Stimulated activated naive CD8-positive, alpha-beta T cell treated with anti-CD3 and anti-CD28 coated beads, Interleukin-15, amount 100 ng/mL, for 72 hours (primary cell): ENCODE results near the gene NMRK1.

ENCODE experiments used
- ATAC-seq: fragments of 150-1000 bp; cut with Tn5 transposase; 2 replicates; pipeline ENCODE4 v1.10.0; 2021; ENCODE audit warnings: mild to moderate bottlenecking, moderate library complexity
- DNase-seq, 2 donors: peaks; one replicate each; pipeline ENCODE4 v3.0.0; 2021 to 2022
- H3K27ac Mint-ChIP-seq, 2 donors: one replicate each; pipeline ENCODE4 v1.8.0; 2022; ENCODE audit warnings: mild to moderate bottlenecking in 2 of 2, mixed read lengths in 2 of 2, moderate library complexity in 2 of 2
- H3K27me3 Mint-ChIP-seq: one replicate; pipeline ENCODE4 v1.8.0; 2022; ENCODE audit warnings: mixed read lengths
- H3K4me1 Mint-ChIP-seq: one replicate; pipeline ENCODE4 v1.8.0; 2022; ENCODE audit warnings: mild to moderate bottlenecking, mixed read lengths
- H3K4me3 Mint-ChIP-seq, 2 donors: one replicate each; pipeline ENCODE4 v1.8.0; 2022; ENCODE audit warnings: mild to moderate bottlenecking in 2 of 2, mixed read lengths in 2 of 2, moderate library complexity in 1 of 2
- H3K9me3 Mint-ChIP-seq, 2 donors: one replicate each; pipeline ENCODE4 v1.8.0; 2022; ENCODE audit warnings: mixed read lengths in 2 of 2

NMRK1 gene

GRCh38 chr9:75087824-75088645 lies at the start of gene NMRK1, which contains the start of gene OSTF1:
NMRK1 (minus strand) TSS chr9:75088155; CDS start chr9:75083115, 5,040 bp downstream.
OSTF1 (plus strand) TSS chr9:75088514; CDS start chr9:75088693, 179 bp downstream.
- H3K27me3 Mint-ChIP-seq: no peaks in the 10 kb centered on the region

DNA sequence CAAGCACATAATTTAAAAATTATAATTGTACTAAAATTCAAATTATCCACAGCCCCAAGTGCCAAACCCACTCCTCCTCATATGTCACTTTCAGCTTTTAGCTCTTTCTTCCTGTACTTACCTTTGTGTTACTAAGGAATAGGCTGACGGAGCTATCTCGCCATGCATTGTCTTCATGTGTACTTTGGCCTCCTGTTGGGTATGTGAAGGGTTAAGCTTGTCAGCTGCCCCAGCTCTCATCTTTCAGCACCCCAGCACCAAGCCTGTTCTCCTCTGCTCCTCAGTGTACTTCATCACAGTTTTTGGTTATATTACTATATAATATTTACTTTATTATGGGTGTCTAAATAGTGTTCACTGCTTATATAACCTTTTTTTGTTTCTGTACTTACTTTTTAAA lies 46.5 kb upstream of the NMRK1 start:
- Mint-ChIP-seq H3K27me3 (no peaks in the 10 kb centered on the region), H3K27ac (no peak overlapping the region), H3K9me3 (no peaks in the 10 kb centered on the region), H3K4me1 (peaks cover 20% of the 10 kb centered on the region), H3K4me3 (no peak overlapping the region)
- ATAC-seq (no peak), DNase-seq (no peak)

More at GRCh38 chr9:75087824-75088645, at the start of gene NMRK1, which contains the start of gene OSTF1:
- H3K9me3 Mint-ChIP-seq: no peaks in the 10 kb centered on the region
- H3K4me1 Mint-ChIP-seq: peaks cover 73% of the 10 kb centered on the region
- H3K27ac Mint-ChIP-seq: peak within 1 kb of the TSS; percentile 95 to 97
- peak; percentile 92 for ATAC-seq
- H3K4me3 Mint-ChIP-seq: peak within 1 kb of the TSS; percentile 90 to 98
- DNase-seq: peak; percentile 96

GRCh38 chr9:75133396-75133795 lies 45.4 kb upstream of the NMRK1 start:
- H3K27ac Mint-ChIP-seq: no peak overlapping the region
- DNase-seq (no peak), ATAC-seq (no peak)
- H3K9me3 Mint-ChIP-seq: no peaks in the 10 kb centered on the region
- no peaks in the 10 kb centered on the region for H3K27me3 Mint-ChIP-seq
- H3K4me1 Mint-ChIP-seq: peaks cover 22% of the 10 kb centered on the region
- no peak overlapping the region for H3K4me3 Mint-ChIP-seq

DNA sequence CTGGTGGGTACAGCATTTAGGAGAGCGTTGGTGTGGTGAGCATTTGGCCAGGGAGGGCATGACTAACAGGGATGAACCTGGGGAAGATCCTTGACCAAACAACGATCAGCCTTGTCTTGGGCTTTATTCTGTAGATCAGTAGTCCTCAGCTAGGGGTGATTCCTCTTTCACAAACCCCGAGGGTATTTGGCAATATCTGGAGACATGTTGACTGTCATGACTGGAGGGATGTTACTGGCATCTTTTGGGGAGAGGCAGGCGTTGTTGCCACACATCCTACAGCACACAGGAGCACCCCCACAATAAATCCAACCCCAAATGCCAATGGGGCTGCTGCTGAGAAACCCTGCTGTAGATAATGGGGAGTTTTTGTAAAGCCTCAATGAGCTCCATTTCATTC lies 44.3 kb upstream of the NMRK1 start:
- ATAC-seq: no peak
- H3K27me3 Mint-ChIP-seq: no peaks in the 10 kb centered on the region
- H3K27ac Mint-ChIP-seq: no peak overlapping the region
- DNase-seq: no peak
- H3K4me3 Mint-ChIP-seq: no peak overlapping the region
- H3K4me1 Mint-ChIP-seq: peaks cover 18% of the 10 kb centered on the region
- H3K9me3 Mint-ChIP-seq: no peaks in the 10 kb centered on the region

- H3K4me3 Mint-ChIP-seq: no peak overlapping the region
- H3K4me1 Mint-ChIP-seq: peaks cover 15% of the 10 kb centered on the region
- no peaks in the 10 kb centered on the region for H3K27me3 Mint-ChIP-seq
- H3K27ac Mint-ChIP-seq: peak overlapping the region in 1 of 2 donors; percentile 60
- ATAC-seq: no peak
- no peak for DNase-seq
- H3K9me3 Mint-ChIP-seq: no peaks in the 10 kb centered on the region
Measured at GRCh38 chr9:75131700-75132099, 43.7 kb upstream of the NMRK1 start.

GRCh38 chr9:75130621-75131230 lies 42.8 kb upstream of the NMRK1 start:
- no peak for DNase-seq
- H3K4me3 Mint-ChIP-seq: no peak overlapping the region
- no peaks in the 10 kb centered on the region for H3K9me3 Mint-ChIP-seq
- H3K27me3 Mint-ChIP-seq: no peaks in the 10 kb centered on the region
- no peak overlapping the region for H3K27ac Mint-ChIP-seq
- ATAC-seq: no peak
- H3K4me1 Mint-ChIP-seq: peaks cover 15% of the 10 kb centered on the region

DNA sequence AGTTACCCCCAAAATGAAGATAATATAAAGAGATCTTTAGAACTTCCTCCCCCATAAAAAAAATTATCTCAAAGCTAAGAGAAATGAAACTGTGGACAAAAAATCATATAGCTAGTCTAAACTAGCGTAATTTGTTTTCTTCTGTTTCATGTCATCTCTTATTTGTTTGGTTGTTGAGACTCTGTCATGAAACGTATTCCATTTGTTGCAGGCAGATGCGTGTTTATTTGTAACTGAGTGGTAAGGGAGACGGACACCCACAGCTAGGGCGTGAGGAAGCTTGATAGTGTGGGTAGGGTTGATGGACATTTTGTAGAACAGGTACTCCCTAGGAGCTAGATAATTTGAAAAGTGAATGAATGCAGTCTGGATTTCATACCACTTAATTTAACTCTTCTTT lies 42.2 kb upstream of the NMRK1 start:
- no peaks in the 10 kb centered on the region for H3K27me3 Mint-ChIP-seq
- peak overlapping the region in 1 of 2 donors; percentile 68 for H3K27ac Mint-ChIP-seq
- DNase-seq (no peak), ATAC-seq (no peak)
- H3K4me3 Mint-ChIP-seq: no peak overlapping the region
- peaks cover 16% of the 10 kb centered on the region for H3K4me1 Mint-ChIP-seq
- H3K9me3 Mint-ChIP-seq: no peaks in the 10 kb centered on the region

DNA sequence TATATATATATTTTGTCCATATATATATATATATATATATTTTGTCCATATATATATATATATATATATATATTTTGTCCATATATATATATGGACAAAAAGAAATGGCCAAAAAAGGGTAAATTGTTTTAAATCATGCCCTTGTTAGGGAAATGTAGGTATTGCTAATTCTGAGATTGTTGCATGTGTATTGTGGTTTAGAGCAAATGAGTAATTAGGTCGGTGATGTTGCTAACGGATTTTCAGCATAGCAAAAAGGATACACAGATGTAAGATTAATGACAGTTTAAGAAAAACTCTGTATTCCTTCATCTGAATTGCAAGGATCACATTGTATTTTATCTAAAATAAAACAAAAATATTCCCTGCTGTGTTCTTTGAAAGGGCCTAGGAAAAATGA lies 40.6 kb upstream of the NMRK1 start:
- H3K4me3 Mint-ChIP-seq: no peak overlapping the region
- H3K27ac Mint-ChIP-seq: peak overlapping the region in 1 of 2 donors; percentile 93
- peaks cover 27% of the 10 kb centered on the region for H3K4me1 Mint-ChIP-seq
- DNase-seq (no peak), ATAC-seq (peak; percentile 85)
- H3K27me3 Mint-ChIP-seq: no peaks in the 10 kb centered on the region
- no peaks in the 10 kb centered on the region for H3K9me3 Mint-ChIP-seq

DNA sequence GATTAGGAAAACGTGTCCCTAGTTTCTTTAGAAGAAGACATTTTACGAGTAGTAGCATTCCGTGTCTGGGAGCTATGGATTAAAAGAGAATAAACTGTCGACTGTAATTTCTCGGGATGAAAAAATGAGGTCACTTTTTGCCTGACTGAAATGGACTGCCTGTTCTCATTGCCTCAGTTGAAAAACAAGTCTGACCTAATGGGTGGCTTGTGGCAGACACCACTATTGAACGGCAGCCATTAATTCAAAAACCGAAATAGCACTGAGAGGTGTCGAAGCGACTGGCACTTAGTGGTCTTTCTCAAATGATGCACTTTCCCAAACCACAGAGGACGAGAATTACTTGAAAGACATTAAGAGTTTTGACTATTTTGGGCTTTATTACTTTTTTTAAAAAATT lies 35.7 kb upstream of the NMRK1 start:
- Mint-ChIP-seq H3K4me1 (peaks cover 25% of the 10 kb centered on the region), H3K9me3 (peaks cover 0 to under 1% of the 10 kb centered on the region in 2 donors), H3K27me3 (no peaks in the 10 kb centered on the region), H3K27ac (no peak overlapping the region), H3K4me3 (no peak overlapping the region)
- ATAC-seq: no peak
- no peak for DNase-seq

GRCh38 chr9:75121914-75122558 lies 34.1 kb upstream of the NMRK1 start:
- H3K27ac Mint-ChIP-seq: no peak overlapping the region
- peaks cover 32% of the 10 kb centered on the region for H3K4me1 Mint-ChIP-seq
- H3K9me3 Mint-ChIP-seq: peaks cover 9 to 11% of the 10 kb centered on the region in 2 donors
- DNase-seq (no peak), ATAC-seq (no peak)
- H3K27me3 Mint-ChIP-seq: no peaks in the 10 kb centered on the region
- no peak overlapping the region for H3K4me3 Mint-ChIP-seq

DNA sequence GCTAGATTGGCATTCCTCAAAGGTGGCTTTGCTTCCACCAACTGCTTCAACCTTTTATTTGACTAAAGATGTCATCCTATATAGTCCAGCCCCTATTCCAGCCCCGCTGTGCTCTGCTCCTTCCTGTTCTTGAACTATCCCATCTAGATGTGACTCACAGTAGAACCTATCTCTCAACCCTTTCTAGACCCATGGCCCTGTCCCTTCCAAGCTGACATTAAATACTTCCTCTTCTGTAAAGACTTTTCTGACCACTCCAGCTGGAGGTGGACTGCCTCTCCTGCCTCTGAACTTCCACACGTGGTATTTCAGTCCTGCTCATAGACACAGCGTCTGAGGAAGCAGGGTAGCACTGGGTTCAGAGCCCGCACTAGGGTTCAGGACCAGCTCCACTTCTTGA lies 32.7 kb upstream of the NMRK1 start:
- DNase-seq (no peak), ATAC-seq (no peak)
- Mint-ChIP-seq H3K27ac (no peak overlapping the region), H3K4me3 (no peak overlapping the region), H3K27me3 (no peaks in the 10 kb centered on the region), H3K9me3 (peaks cover 9 to 11% of the 10 kb centered on the region in 2 donors), H3K4me1 (peaks cover 32% of the 10 kb centered on the region)

GRCh38 chr9:75117564-75117963 lies 29.6 kb upstream of the NMRK1 start:
- H3K4me3 Mint-ChIP-seq: no peak overlapping the region
- peaks cover 9 to 11% of the 10 kb centered on the region in 2 donors for H3K9me3 Mint-ChIP-seq
- ATAC-seq (no peak), DNase-seq (no peak)
- no peak overlapping the region for H3K27ac Mint-ChIP-seq
- H3K4me1 Mint-ChIP-seq: peaks cover 35% of the 10 kb centered on the region
- H3K27me3 Mint-ChIP-seq: no peaks in the 10 kb centered on the region

DNA sequence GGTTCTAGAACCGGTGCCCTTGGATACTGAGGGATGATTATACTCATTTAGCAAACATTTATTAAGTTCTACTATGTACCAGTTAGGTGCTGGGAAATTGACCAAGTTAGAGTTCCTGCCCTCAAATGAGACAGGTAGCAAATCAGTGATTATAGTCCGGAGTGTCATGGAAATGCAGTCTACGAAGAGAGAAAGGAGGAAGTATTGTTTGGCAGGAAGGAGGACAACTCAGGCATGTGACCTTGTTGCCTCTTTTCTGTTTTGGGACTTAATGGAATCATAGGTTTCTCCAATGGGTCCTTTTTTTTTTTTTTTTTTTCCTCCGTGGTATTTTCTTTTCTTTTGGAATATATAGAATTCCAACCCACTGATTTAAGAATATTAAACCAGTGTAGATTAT lies 28.4 kb upstream of the NMRK1 start:
- H3K9me3 Mint-ChIP-seq: peaks cover 9 to 11% of the 10 kb centered on the region in 2 donors

DNA sequence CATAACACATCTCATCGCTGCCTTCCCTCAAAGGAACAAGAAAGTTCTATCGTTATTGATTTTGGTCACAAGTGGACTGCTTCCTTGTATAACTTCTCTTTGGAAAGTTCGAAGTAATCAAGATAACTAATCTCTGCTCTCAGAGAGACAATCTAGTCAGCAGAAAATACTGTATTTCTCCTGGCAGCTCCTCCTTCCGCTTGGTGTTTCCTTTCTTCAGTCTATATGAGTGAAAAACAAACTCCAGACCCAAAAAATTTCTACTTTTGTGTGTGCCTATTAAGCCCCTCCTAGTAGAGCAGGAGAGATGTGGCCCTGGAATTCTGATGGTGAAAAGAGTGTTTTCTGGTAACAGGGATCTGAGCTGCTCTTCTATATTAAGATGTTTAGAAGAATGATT lies 24.8 kb upstream of the NMRK1 start:
- no peak for ATAC-seq
- Mint-ChIP-seq H3K4me3 (no peak overlapping the region), H3K4me1 (peaks cover 41% of the 10 kb centered on the region), H3K9me3 (peaks cover 1 to 2% of the 10 kb centered on the region in 2 donors), H3K27ac (peak overlapping the region in 1 of 2 donors; percentile 57), H3K27me3 (no peaks in the 10 kb centered on the region)
- DNase-seq: no peak

More for the DNA sequence above, 28.4 kb upstream of the NMRK1 start:
- DNase-seq (no peak), ATAC-seq (no peak)
- Mint-ChIP-seq H3K4me1 (peaks cover 33% of the 10 kb centered on the region), H3K4me3 (no peak overlapping the region), H3K27me3 (no peaks in the 10 kb centered on the region), H3K27ac (no peak overlapping the region)

GRCh38 chr9:75111019-75111622 lies 23.2 kb upstream of the NMRK1 start:
- no peak for DNase-seq
- no peak for ATAC-seq
- H3K27me3 Mint-ChIP-seq: no peaks in the 10 kb centered on the region
- H3K9me3 Mint-ChIP-seq: no peaks in the 10 kb centered on the region
- no peak overlapping the region for H3K27ac Mint-ChIP-seq
- peaks cover 36% of the 10 kb centered on the region for H3K4me1 Mint-ChIP-seq
- H3K4me3 Mint-ChIP-seq: no peak overlapping the region
